PC-9 (cell line): Measurements from ENCODE around the gene JAG1. TPM values are rescaled to one million over a fixed set of nuclear protein-coding genes. Genes with fewer than 3 reads are reported as not detected.

Source experiments
- BruUV-seq: library from RNA; stranded (reverse); fragments of 400-500 nt; replicated peaks from 2 replicates; lab custom pipeline; 2021; lab: Mats Ljungman, UMichigan
- CTCF ChIA-PET: fragments of 300-600 bp; sonication (Branson Sonifier 250); formaldehyde crosslinking; loops from one replicate; lab custom pipeline; 2022; ENCODE audit warnings: antibody characterized with exemption; lab: Charles Lee
- POLR2A ChIA-PET: fragments of 300-600 bp; sonication (Branson Sonifier 250); formaldehyde crosslinking; loops from one replicate; lab custom pipeline; 2022; ENCODE audit warnings: antibody characterized with exemption; ENCODE audit not compliant: unreplicated experiment; lab: Charles Lee
- DNase-seq, 2 experiments: peaks; one replicate each; pipeline versions ENCODE4 v3.0.0 to v3.0.0-alpha.2; 2015 to 2022; ENCODE audit warnings: mixed read lengths in 1 of 2
- H2AFZ ChIP-seq: fragments of 200-600 bp; sonication (generic); 2 replicates; pipeline ENCODE4 v1.8.1; 2017; ENCODE audit warnings: antibody characterized with exemption
- H3F3A ChIP-seq: fragments of 200-600 bp; sonication (generic); 2 replicates; pipeline ENCODE4 v1.8.1; 2017; ENCODE audit warnings: antibody characterized with exemption, mild to moderate bottlenecking, low read depth; ENCODE audit not compliant: insufficient read depth
- H3K27ac ChIP-seq: fragments of 200-600 bp; sonication (generic); 2 replicates; pipeline ENCODE4 v1.6.1; 2016; ENCODE audit warnings: mixed run types
- H3K27me3 ChIP-seq: fragments of 200-600 bp; sonication (generic); 2 replicates; pipeline ENCODE4 v1.6.1; 2016; ENCODE audit warnings: low read depth, mixed run types; ENCODE audit not compliant: insufficient read depth
- H3K36me3 ChIP-seq: fragments of 200-600 bp; sonication (generic); 2 replicates; pipeline ENCODE4 v1.6.1; 2016; ENCODE audit warnings: low read depth, mixed run types
- H3K4me1 ChIP-seq: fragments of 200-600 bp; sonication (generic); replicated peaks from 2 replicates; pipeline ENCODE4 v1.6.1; 2016; ENCODE audit warnings: mixed run types; ENCODE audit not compliant: insufficient read depth
- H3K4me2 ChIP-seq: fragments of 200-600 bp; sonication (generic); 2 replicates; pipeline ENCODE4 v1.6.1; 2017; ENCODE audit warnings: mixed run types
- H3K4me3 ChIP-seq: fragments of 200-600 bp; sonication (generic); 2 replicates; pipeline ENCODE4 v1.6.1; 2016; ENCODE audit warnings: mixed run types
- H3K79me2 ChIP-seq: fragments of 200-600 bp; sonication (generic); 2 replicates; pipeline ENCODE4 v1.6.1; 2017; ENCODE audit warnings: low read depth, mixed run types
- H3K9me2 ChIP-seq: fragments of 200-600 bp; sonication (generic); 2 replicates; pipeline ENCODE4 v1.8.1; 2017; ENCODE audit warnings: mild to moderate bottlenecking; ENCODE audit not compliant: insufficient read depth
- H3K9me3 ChIP-seq: fragments of 200-600 bp; sonication (generic); 2 replicates; pipeline ENCODE4 v1.8.1; 2016; ENCODE audit warnings: low read depth; ENCODE audit not compliant: insufficient read depth
- H4K20me1 ChIP-seq: fragments of 200-600 bp; sonication (generic); 2 replicates; pipeline ENCODE4 v1.8.1; 2017; ENCODE audit not compliant: insufficient read depth
- CTCF ChIP-seq: fragments of 200-600 bp; sonication (generic); conservative IDR thresholded peaks from 2 replicates; pipeline ENCODE4 v1.6.1; 2017; ENCODE audit warnings: mixed run types, antibody characterized with exemption, mild to moderate bottlenecking, moderate library complexity
- EZH2 ChIP-seq: fragments of 200-600 bp; sonication (generic); IDR thresholded peaks from 2 replicates; pipeline ENCODE4 v1.8.0; 2017; ENCODE audit warnings: antibody characterized with exemption, low read depth
- intact Hi-C: fragments of 100-400 bp; cut with micrococcal nuclease; formaldehyde crosslinking; loops from one replicate; pipeline ENCODE4 v1.10.0; 2022; ENCODE audit not compliant: unreplicated experiment
- total RNA-seq: library from RNA; stranded (reverse); gene quantifications from 2 replicates; pipeline ENCODE4 v1.2.3, GENCODE V29; 2021

JAG1 gene
- total RNA-seq, 1 experiment from 2014 or later: 42.9 TPM

GRCh38 chr20:10634211-10634610 lies 39.6 kb downstream of the JAG1 start:
- POLR2A ChIA-PET: no interaction called here
- Histone ChIP-seq H3K36me3 (peaks cover 9% of the 10 kb centered on the region; the same call in 1 of the 2 replicates), H3K4me1 (no peaks in the 10 kb centered on the region), H4K20me1 (no peaks in the 10 kb centered on the region), H3K27me3 (no peaks in the 10 kb centered on the region), H3K9me3 (no peaks in the 10 kb centered on the region), H3K4me2 (no peak overlapping the region), H3K9me2 (no peaks in the 10 kb centered on the region), H3K4me3 (no peak overlapping the region), H3K79me2 (no peaks in the 10 kb centered on the region), H3F3A (no peaks in the 10 kb centered on the region; the same call in none of the 2 replicates), H2AFZ (no peak overlapping the region), H3K27ac (no peak overlapping the region)
- intact Hi-C loops: no loop called here
- no peak for TF ChIP-seq EZH2
- TF ChIP-seq CTCF: no peak
- BruUV-seq: no TSS peak
- CTCF ChIA-PET: no interaction called here
- no peak for DNase-seq

- no peaks in the 10 kb centered on the region for H4K20me1 ChIP-seq
- no peaks in the 10 kb centered on the region for H3K79me2 ChIP-seq
- no peaks in the 10 kb centered on the region; the same call in none of the 2 replicates for H3F3A ChIP-seq
- no peaks in the 10 kb centered on the region for H3K27me3 ChIP-seq
- no peak overlapping the region for H3K4me2 ChIP-seq
- H3K9me3 ChIP-seq: no peaks in the 10 kb centered on the region
- H3K36me3 ChIP-seq: peaks cover 6% of the 10 kb centered on the region; the same call in 1 of the 2 replicates
- no TSS peak for BruUV-seq
- DNase-seq: no peak
- ChIA-PET CTCF (no interaction called here), POLR2A (no interaction called here)
- TF ChIP-seq EZH2 (no peak), CTCF (no peak)
- no peak overlapping the region for H3K4me3 ChIP-seq
- no peak overlapping the region for H2AFZ ChIP-seq
- intact Hi-C loops: no loop called here
- H3K27ac ChIP-seq: no peak overlapping the region
- no peaks in the 10 kb centered on the region for H3K9me2 ChIP-seq
- H3K4me1 ChIP-seq: no peaks in the 10 kb centered on the region
These were observed 40.1 kb downstream of the JAG1 start for GRCh38 chr20:10633718-10634117.

DNA sequence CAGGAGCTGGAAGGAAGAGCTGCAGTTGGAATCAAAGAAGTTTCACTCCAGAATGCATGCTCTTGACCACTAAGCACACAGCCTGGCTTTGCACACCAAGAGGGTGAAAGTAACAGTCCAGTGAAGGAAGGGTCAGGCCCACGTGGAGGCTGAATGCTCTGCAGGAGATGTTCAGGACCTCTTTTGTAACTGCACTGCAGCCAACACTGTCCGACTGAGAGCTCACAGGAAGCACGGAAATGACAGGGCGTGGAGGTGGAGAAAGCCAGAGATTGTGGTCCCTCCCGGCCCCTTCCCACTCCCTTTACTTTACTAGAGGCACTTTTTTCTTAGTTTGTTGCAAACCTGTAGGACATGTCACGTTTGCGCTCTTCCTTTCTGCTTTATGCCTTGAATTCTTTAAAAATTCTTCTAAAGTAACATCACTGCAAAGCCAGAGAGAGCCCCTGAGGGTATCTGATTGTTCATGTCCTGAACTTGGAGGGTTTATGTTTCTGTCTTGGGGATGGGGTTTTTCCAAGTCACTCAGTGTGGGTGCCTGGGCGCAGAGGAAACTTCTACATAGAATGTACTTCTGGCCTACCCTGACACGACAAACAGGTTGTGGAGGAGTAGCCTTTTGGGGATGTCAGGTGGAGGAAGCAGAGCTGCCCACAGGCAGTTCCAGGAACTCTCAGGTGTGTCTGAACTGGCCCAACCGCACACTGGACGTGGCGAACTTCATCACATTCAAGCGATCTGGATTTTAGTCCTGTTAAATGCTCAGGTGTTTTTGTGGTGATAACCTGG lies 40.9 kb downstream of the JAG1 start:
- H3K4me1 ChIP-seq: no peaks in the 10 kb centered on the region
- H3K27ac ChIP-seq: no peak overlapping the region
- H3K9me2 ChIP-seq: no peaks in the 10 kb centered on the region
- BruUV-seq: no TSS peak
- no peaks in the 10 kb centered on the region; the same call in 1 of the 2 replicates for H3F3A ChIP-seq
- DNase-seq: no peak
- no peak overlapping the region for H3K4me3 ChIP-seq
- H4K20me1 ChIP-seq: no peaks in the 10 kb centered on the region
- intact Hi-C loops: no loop called here
- CTCF ChIA-PET: no interaction called here
- no peaks in the 10 kb centered on the region; the same call in 1 of the 2 replicates for H3K36me3 ChIP-seq
- no peak overlapping the region for H3K4me2 ChIP-seq
- no peaks in the 10 kb centered on the region for H3K27me3 ChIP-seq
- TF ChIP-seq EZH2 (no peak), CTCF (no peak)
- H2AFZ ChIP-seq: no peak overlapping the region
- H3K9me3 ChIP-seq: no peaks in the 10 kb centered on the region
- POLR2A ChIA-PET: no interaction called here
- H3K79me2 ChIP-seq: no peaks in the 10 kb centered on the region
